ENCODE results near the gene PIK3C2G. TPM values are rescaled to one million over a fixed set of nuclear protein-coding genes. Genes with fewer than 3 reads are reported as not detected.

PIK3C2G gene
- polyA plus RNA-seq, 3 donors: not detected

GRCh38 chr12:18601962-18602361 lies 340.6 kb downstream of the PIK3C2G start:
- H3K36me3 ChIP-seq (replicated peaks in 1 of 2; ENCODE audit: control insufficient read depth in 1 of 2, insufficient read depth in 2 of 2, low read length in 2 of 2): no peaks in the 10 kb centered on the region
- Mint-ChIP-seq H3K4me3 (no peak overlapping the region), H3K4me1 (no peaks in the 10 kb centered on the region), H3K27me3 (ENCODE audit: low read depth in 3 of 3) (no peaks in the 10 kb centered on the region), H3K36me3 (no peaks in the 10 kb centered on the region), H3K9me3 (peaks cover 0 to 16% (median 7%) of the 10 kb centered on the region in 7 donors), H3K27ac (no peak overlapping the region)
- no peak for TF ChIP-seq CTCF (IDR thresholded peaks at IDR 0.05)
- no peak overlapping the region for H3K9ac ChIP-seq (ENCODE audit: insufficient read depth, low read length, poor library complexity, severe bottlenecking)
- H4K20me1 ChIP-seq (ENCODE audit: insufficient read depth, low read length): no peaks in the 10 kb centered on the region
- intact Hi-C loops (cut with micrococcal nuclease): no loop called here
- H3K27me3 ChIP-seq (ENCODE audit: control insufficient read depth in 2 of 2, insufficient read depth in 2 of 2, low read length in 2 of 2): no peaks in the 10 kb centered on the region
- H3K4me3 ChIP-seq (replicated peaks in 1 of 3; ENCODE audit: low read depth in 2 of 3, low read length in 3 of 3): no peak overlapping the region
- H3K4me1 ChIP-seq (ENCODE audit: control insufficient read depth in 1 of 2, insufficient read depth in 2 of 2, low read length in 2 of 2): no peaks in the 10 kb centered on the region
- no peak overlapping the region for H3K27ac ChIP-seq (ENCODE audit: low read depth in 1 of 2, low read length in 2 of 2)
- H3K4me2 ChIP-seq (replicated peaks; ENCODE audit: extremely low read depth, low read length, poor library complexity, severe bottlenecking): no peak overlapping the region
- H2AFZ ChIP-seq (ENCODE audit: insufficient read depth, low read depth, low read length, poor library complexity, severe bottlenecking): no peak overlapping the region
- H3K9me3 ChIP-seq (replicated peaks in 1 of 2; ENCODE audit: control insufficient read depth in 1 of 2, insufficient read depth in 1 of 2, low read length in 2 of 2): peaks cover 0 to 9% of the 10 kb centered on the region in 2 donors
- DNase-seq: no peak
- no peaks in the 10 kb centered on the region for H3K79me2 ChIP-seq (ENCODE audit: insufficient read depth, low read length)
- WGBS (ENCODE audit: insufficient coverage): 100% methylated on average over 1 of the region's 7 CpGs

- peaks cover 0 to 6% (median 1%) of the 10 kb centered on the region in 7 donors for H3K9me3 Mint-ChIP-seq
- no peaks in the 10 kb centered on the region for H3K36me3 Mint-ChIP-seq
- H3K27ac Mint-ChIP-seq: no peak overlapping the region
- Histone ChIP-seq H3K79me2 (ENCODE audit: insufficient read depth, low read length) (no peaks in the 10 kb centered on the region), H3K4me1 (ENCODE audit: control insufficient read depth in 1 of 2, insufficient read depth in 2 of 2, low read length in 2 of 2) (no peaks in the 10 kb centered on the region), H3K4me3 (replicated peaks in 1 of 3; ENCODE audit: low read depth in 2 of 3, low read length in 3 of 3) (no peak overlapping the region), H2AFZ (ENCODE audit: insufficient read depth, low read depth, low read length, poor library complexity, severe bottlenecking) (no peak overlapping the region), H3K27ac (ENCODE audit: low read depth in 1 of 2, low read length in 2 of 2) (no peak overlapping the region), H4K20me1 (ENCODE audit: insufficient read depth, low read length) (no peaks in the 10 kb centered on the region), H3K36me3 (replicated peaks in 1 of 2; ENCODE audit: control insufficient read depth in 1 of 2, insufficient read depth in 2 of 2, low read length in 2 of 2) (no peaks in the 10 kb centered on the region), H3K9me3 (replicated peaks in 1 of 2; ENCODE audit: control insufficient read depth in 1 of 2, insufficient read depth in 1 of 2, low read length in 2 of 2) (no peaks in the 10 kb centered on the region), H3K4me2 (replicated peaks; ENCODE audit: extremely low read depth, low read length, poor library complexity, severe bottlenecking) (no peak overlapping the region), H3K9ac (ENCODE audit: insufficient read depth, low read length, poor library complexity, severe bottlenecking) (no peak overlapping the region), H3K27me3 (ENCODE audit: control insufficient read depth in 2 of 2, insufficient read depth in 2 of 2, low read length in 2 of 2) (no peaks in the 10 kb centered on the region)
- WGBS (ENCODE audit: insufficient coverage): no CpG with 5 or more reads among the region's 2 CpGs
- H3K4me3 Mint-ChIP-seq: no peak overlapping the region
- H3K27me3 Mint-ChIP-seq (ENCODE audit: low read depth in 3 of 3): no peaks in the 10 kb centered on the region
- DNase-seq: no peak
- intact Hi-C loops (cut with micrococcal nuclease): no loop called here
- TF ChIP-seq CTCF (IDR thresholded peaks at IDR 0.05): no peak
- H3K4me1 Mint-ChIP-seq: no peaks in the 10 kb centered on the region
Measured at GRCh38 chr12:18612971-18613370, 351.7 kb downstream of the PIK3C2G start.

Data from CD14-positive monocyte (primary cell).